ENCODE data around the gene GPC6. TPM values are rescaled to one million over a fixed set of nuclear protein-coding genes. Genes with fewer than 3 reads are reported as not detected.

The GPC6 gene
- total RNA-seq, 1 donor from 2014 or later, result not detected

DNA sequence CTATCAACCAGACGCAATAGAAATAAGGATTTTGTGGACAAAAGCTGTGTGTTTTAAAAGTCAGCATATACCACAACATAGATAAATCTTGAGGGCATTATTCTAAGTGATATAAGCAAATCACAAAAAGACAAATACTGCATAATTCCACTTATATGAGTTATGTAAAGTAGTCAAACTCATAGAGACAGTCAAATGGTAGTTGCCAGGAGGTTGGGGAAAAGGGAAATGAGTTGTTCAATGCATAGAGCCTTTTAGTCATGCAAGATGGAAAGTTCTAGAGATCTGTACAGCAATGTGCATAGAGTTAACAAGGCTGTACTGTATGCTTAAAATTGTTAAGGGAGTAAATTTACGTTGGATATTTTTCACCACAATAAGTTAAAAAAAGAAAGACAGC is 1008.1 kb downstream of the GPC6 start:
- TF ChIP-seq CTCF (IDR thresholded peaks at IDR 0.05), result no peak
- Mint-ChIP-seq H3K27ac (no peak overlapping the region), H3K9me3 (no peaks in the 10 kb centered on the region), H3K27me3 (no peaks in the 10 kb centered on the region), H3K4me1 (peaks cover 31% of the 10 kb centered on the region), H3K36me3 (ENCODE audit: low read depth) (no peaks in the 10 kb centered on the region), H3K4me3 (no peak overlapping the region)
- POLR2A ChIA-PET, result no interaction called here
- CTCF ChIA-PET, result no interaction called here
- ATAC-seq (ENCODE audit: low read depth), result no peak
- DNase-seq, result no peak
- intact Hi-C loops (cut with micrococcal nuclease), result no loop called here

- POLR2A ChIA-PET, result no interaction called here
- no peaks in the 10 kb centered on the region for H3K27me3 Mint-ChIP-seq
- H3K27ac Mint-ChIP-seq, result no peak overlapping the region
- no peak for TF ChIP-seq CTCF (IDR thresholded peaks at IDR 0.05)
- H3K9me3 Mint-ChIP-seq, result no peaks in the 10 kb centered on the region
- H3K4me1 Mint-ChIP-seq, result peaks cover 31% of the 10 kb centered on the region
- CTCF ChIA-PET, result no interaction called here
- no peak overlapping the region for H3K4me3 Mint-ChIP-seq
- intact Hi-C loops (cut with micrococcal nuclease), result no loop called here
- DNase-seq (no peak), ATAC-seq (ENCODE audit: low read depth) (no peak)
- no peaks in the 10 kb centered on the region for H3K36me3 Mint-ChIP-seq (ENCODE audit: low read depth)
Measured at GRCh38 chr13:94236132-94236531, 1009.5 kb downstream of the GPC6 start.

DNA sequence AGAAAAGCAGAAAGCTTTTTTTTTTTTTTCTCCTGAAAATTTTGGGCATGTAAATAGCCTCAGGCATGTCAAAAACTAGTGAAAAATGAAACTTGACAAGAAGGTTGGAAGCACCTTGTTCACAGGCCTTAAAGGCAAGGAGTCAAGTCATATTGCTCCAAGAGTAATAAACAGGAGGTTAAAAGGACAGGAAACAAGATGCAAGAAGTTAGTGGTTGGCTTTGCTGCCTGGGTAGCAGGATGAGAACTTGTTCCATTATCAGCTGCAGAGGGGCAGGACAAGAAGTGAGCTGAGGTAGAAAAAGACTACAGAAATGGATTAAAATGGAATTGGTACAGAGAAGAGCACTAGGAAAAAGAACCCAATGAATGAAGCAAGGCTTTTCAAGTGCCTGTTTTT is 1010.3 kb downstream of the GPC6 start:
- no peak for DNase-seq
- intact Hi-C loops (cut with micrococcal nuclease), result no loop called here
- ChIA-PET POLR2A (no interaction called here), CTCF (no interaction called here)
- TF ChIP-seq CTCF (IDR thresholded peaks at IDR 0.05), result no peak
- Mint-ChIP-seq H3K9me3 (no peaks in the 10 kb centered on the region), H3K4me1 (peaks cover 31% of the 10 kb centered on the region), H3K27ac (no peak overlapping the region), H3K4me3 (no peak overlapping the region), H3K36me3 (ENCODE audit: low read depth) (no peaks in the 10 kb centered on the region), H3K27me3 (no peaks in the 10 kb centered on the region)
- no peak for ATAC-seq (ENCODE audit: low read depth)

GRCh38 chr13:94239135-94239534 is 1012.5 kb downstream of the GPC6 start:
- TF ChIP-seq CTCF (IDR thresholded peaks at IDR 0.05), result no peak
- Mint-ChIP-seq H3K27ac (no peak overlapping the region), H3K4me1 (peaks cover 31% of the 10 kb centered on the region), H3K9me3 (no peaks in the 10 kb centered on the region), H3K4me3 (no peak overlapping the region), H3K36me3 (ENCODE audit: low read depth) (no peaks in the 10 kb centered on the region), H3K27me3 (no peaks in the 10 kb centered on the region)
- intact Hi-C loops (cut with micrococcal nuclease), result no loop called here
- ChIA-PET CTCF (no interaction called here), POLR2A (no interaction called here)
- ATAC-seq (ENCODE audit: low read depth) (no peak), DNase-seq (no peak)

DNA sequence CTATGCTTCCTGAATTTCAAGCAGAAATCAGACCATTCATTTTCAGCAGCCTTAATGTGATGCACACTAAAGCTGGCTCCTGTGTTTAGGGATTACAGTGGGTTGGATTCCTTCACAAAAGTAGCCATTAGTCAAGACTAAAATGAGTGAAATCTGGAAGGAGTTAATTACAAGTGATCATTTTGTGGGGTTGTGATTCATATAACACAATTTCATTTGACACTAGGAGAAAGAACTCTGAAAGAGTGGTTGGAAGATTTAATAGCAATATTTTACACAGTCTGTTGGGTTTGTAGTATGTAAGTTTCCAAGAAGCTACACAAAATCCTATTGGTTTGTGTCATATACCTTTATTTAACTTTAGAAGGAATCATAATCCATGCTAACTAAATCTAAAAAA is 1015.9 kb downstream of the GPC6 start:
- Mint-ChIP-seq H3K27ac (no peak overlapping the region), H3K4me3 (no peak overlapping the region), H3K4me1 (peaks cover 17% of the 10 kb centered on the region), H3K9me3 (peaks cover 8% of the 10 kb centered on the region), H3K36me3 (ENCODE audit: low read depth) (no peaks in the 10 kb centered on the region), H3K27me3 (no peaks in the 10 kb centered on the region)
- ChIA-PET CTCF (no interaction called here), POLR2A (no interaction called here)
- intact Hi-C loops (cut with micrococcal nuclease), result no loop called here
- no peak for TF ChIP-seq CTCF (IDR thresholded peaks at IDR 0.05)
- ATAC-seq (ENCODE audit: low read depth) (no peak), DNase-seq (no peak)
